ENCODE measurements around the gene WRAP53. TPM values are rescaled to one million over a fixed set of nuclear protein-coding genes. Genes with fewer than 3 reads are reported as not detected.

Gene WRAP53
- total RNA-seq, 1 donor from 2014 or later: 5.6 TPM

DNA sequence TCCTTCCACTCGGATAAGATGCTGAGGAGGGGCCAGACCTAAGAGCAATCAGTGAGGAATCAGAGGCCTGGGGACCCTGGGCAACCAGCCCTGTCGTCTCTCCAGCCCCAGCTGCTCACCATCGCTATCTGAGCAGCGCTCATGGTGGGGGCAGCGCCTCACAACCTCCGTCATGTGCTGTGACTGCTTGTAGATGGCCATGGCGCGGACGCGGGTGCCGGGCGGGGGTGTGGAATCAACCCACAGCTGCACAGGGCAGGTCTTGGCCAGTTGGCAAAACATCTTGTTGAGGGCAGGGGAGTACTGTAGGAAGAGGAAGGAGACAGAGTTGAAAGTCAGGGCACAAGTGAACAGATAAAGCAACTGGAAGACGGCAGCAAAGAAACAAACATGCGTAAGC lies 13.3 kb upstream of the WRAP53 start:
- intact Hi-C loops (cut with DNase I): no loop called here
- ATAC-seq (no peak), DNase-seq (ENCODE audit: missing footprints) (no peak)

DNA sequence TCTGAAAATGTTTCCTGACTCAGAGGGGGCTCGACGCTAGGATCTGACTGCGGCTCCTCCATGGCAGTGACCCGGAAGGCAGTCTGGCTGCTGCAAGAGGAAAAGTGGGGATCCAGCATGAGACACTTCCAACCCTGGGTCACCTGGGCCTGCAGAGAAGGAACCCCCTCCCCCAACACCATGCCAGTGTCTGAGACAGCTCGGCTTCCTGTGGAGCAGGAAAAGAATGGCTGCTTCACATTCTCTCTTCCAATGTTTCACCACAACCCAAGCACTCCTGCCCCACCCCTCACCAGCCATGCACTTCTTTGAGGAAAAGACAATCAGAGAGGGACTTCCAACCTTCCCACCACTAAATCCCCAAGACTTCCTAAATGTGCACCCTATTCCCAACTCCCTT lies 11.7 kb upstream of the WRAP53 start:
- intact Hi-C loops (cut with DNase I): no loop called here
- no peak for DNase-seq (ENCODE audit: missing footprints)
- ATAC-seq: no peak

DNA sequence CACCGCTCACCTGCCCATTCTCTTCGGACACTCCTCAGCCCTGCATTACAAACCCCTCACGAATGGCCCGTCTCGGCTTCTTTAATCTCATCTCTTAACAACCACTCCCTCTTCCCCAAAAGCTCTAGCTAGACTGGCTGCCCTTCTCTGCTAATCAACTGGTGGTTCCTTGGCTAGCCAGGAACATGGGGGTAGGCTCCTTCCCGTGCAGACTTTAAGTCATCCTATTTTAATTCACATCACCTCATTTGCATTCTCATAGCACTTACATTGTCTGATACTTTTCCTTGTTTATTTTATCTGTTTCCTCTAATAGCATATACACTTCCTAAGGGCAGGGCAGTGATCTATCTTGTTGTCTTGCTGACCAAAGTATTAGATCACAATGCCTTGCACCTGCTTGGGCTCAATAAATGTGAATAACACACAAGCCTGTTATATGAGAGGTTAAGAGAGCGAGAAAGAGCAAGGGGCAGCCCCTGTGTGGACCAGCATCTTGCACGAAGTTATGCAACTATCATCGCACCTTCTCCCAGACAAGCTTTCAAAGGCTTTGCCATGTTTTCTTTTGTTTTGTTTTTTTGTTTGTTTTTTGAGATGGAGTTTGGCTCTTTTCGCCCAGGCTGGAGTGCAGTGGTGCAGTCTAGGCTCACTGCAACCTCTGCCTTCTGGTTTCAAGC lies 10.7 kb upstream of the WRAP53 start:
- DNase-seq (ENCODE audit: missing footprints) (no peak), ATAC-seq (no peak)
- intact Hi-C loops (cut with DNase I): no loop called here

DNA sequence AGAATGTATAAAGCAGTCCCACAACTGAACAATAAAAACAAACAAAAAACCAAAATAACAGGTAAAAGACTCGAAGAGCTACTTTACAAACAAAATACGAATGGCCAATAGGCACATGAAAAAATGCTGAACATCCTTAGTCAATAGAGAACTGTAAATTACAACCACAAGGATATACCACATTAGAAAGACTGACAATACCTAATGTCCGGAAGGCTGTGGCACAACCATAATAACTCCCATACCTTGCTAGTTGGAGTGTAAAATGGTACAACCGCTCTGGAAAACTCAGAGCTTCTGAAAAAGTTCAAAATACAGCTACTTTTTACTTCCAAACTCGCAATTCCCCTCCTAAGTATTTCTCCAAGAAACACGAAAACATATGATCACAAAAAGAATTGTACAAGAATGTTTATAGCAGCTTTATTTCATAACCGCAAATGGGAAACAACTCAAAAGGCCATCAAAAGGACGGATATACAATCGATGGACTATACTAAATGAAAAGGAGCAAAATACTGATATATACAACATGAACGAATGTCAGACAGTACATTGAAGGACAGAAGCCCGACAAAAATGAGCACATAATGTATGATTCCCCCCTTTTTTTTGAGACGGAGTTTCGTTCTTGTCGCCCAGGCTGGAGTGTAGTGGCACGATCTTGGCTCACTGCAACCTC lies 3.3 kb upstream of the WRAP53 start:
- ATAC-seq: no peak
- DNase-seq (ENCODE audit: missing footprints): no peak
- intact Hi-C loops (cut with DNase I): loop anchor here (5.0 kb wide), 1 partner anchor 33 kb away; the partner anchor contains the start of gene ATP1B2

DNA sequence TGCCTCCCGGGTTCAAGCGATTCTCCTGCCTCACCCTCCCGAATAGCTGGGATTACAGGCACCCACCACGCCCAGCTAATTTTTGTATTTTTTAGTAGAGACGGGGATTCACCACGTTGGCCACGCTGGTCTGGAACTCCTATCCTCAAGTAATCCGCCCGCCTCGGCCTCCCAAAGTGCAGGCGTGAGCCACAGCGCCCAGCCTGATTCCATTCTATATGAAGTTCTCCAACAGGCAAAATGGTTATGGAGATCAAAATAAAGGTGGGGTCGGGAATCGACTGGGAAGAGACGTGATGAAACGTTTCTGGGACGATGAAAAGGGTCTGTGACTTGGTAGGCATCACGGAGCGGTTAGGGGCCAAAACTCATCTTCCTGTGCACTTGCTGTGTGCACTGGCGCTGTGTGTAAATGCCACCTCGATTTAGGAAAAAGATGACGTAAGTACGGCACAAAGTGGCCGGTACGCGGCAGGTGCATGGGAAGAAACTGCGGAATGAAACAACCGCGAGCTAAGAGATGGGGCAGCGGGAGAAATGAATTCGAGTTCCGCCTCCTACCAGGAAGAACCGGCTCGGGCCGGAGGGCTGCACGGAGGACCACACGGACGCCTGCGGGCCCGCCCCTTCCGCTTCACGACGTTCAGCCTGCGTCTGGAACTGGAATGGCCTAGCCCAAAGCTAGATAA lies 2.6 kb upstream of the WRAP53 start:
- intact Hi-C loops (cut with DNase I): loop anchor here (1.0 to 5.0 kb wide), 3 partner anchors 33 to 103 kb away; partner anchors contain the start of genes ATP1B2 and MPDU1
- DNase-seq (ENCODE audit: missing footprints) (peak; percentile 95), ATAC-seq (peak; percentile 79)

DNA sequence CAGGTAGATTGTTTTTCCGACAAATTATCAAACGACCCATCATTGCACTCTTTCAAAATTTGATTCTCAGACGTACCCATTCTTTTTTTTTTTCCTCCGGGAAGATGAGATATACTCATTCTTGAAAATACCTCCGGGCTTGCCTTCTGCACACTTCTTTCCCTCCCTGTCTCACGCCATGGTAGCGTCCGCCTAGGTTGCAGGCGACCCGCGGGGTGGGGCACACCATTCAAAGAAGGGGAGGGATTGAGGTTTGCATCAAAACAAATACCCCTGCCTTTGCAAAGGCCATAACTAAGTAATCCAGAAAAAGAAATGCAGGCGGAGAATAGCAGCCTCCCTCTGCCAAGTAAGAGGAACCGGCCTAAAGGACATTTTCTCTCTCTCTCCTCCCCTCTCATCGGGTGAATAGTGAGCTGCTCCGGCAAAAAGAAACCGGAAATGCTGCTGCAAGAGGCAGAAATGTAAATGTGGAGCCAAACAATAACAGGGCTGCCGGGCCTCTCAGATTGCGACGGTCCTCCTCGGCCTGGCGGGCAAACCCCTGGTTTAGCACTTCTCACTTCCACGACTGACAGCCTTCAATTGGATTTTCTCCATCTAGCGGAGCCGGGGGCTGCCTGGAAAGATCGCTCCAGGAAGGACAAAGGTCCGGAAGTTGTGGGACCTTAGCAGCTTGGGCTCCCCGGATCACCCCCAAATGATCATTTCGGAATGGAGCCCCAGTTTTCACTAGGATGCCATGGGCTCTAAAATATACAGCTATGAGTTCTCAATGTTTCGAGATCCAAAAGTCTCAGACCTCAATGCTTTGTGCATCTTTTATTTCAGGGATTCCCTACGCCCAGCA lies 1.8 kb upstream of the WRAP53 start:
- intact Hi-C loops (cut with DNase I): loop anchor here (1.0 to 5.0 kb wide), 3 partner anchors 34 to 104 kb away; partner anchors contain the start of genes ATP1B2 and MPDU1
- peak; percentile 63 for ATAC-seq
- DNase-seq (ENCODE audit: missing footprints): peak; percentile 89

DNA sequence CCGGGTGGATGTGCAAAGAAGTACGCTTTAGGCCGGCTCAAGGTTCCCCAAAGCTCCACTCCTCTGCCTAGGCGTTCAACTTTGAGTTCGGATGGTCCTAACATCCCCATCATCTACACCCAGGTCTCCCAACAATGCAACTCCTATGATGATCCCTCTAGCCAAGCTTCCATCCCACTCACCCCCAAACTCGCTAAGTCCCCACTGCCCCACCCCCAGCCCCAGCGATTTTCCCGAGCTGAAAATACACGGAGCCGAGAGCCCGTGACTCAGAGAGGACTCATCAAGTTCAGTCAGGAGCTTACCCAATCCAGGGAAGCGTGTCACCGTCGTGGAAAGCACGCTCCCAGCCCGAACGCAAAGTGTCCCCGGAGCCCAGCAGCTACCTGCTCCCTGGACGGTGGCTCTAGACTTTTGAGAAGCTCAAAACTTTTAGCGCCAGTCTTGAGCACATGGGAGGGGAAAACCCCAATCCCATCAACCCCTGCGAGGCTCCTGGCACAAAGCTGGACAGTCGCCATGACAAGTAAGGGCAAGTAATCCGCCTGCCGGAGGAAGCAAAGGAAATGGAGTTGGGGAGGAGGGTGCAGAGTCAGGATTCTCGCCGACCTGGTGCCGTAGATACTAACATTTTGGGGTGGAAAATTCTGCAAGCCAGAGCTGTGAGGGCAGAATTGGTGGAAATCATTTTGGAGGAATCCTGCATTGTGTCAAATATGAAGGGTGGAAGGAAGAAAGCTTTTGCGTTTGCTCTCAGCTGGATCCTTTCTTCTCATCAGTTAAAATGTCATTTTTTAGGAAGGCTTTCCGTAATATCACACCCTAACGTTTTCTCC lies 987 bp upstream of the WRAP53 start, which contains the start of gene TP53:
TSS of gene TP53 (minus strand) at position 419 of the 836 bp plus-strand sequence. CDS start 10,896 bp downstream, outside the sequence.
- ATAC-seq: peak; percentile 79
- peak; percentile 90 for DNase-seq (ENCODE audit: missing footprints)
- intact Hi-C loops (cut with DNase I): loop anchor here (2.0 to 5.0 kb wide), 2 partner anchors 35 to 104 kb away; partner anchors contain the start of genes ATP1B2 and MPDU1

DNA sequence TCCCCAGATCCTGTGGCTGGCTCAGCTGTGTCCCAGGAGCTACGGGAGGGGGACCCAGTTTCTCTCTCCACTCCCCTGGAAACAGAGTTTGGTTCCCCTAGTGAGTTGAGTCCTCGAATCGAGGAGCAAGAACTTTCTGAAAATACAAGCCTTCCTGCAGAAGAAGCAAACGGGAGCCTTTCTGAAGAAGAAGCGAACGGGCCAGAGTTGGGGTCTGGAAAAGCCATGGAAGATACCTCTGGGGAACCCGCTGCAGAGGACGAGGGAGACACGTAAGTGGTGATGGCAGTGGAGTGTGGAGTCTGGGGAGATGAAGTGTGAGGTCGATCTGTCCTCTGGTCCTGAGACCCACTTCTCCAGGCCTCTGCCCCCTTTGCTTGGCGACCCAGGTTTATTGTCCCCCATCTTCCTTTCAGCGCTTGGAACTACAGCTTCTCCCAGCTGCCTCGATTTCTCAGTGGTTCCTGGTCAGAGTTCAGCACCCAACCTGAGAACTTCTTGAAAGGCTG lies 585 bp downstream of the WRAP53 start:
- ATAC-seq: no peak
- DNase-seq (ENCODE audit: missing footprints): no peak
- intact Hi-C loops (cut with DNase I): loop anchor here (1.0 to 5.0 kb wide), 2 partner anchors 37 to 74 kb away; partner anchors contain the start of gene ATP1B2

DNA sequence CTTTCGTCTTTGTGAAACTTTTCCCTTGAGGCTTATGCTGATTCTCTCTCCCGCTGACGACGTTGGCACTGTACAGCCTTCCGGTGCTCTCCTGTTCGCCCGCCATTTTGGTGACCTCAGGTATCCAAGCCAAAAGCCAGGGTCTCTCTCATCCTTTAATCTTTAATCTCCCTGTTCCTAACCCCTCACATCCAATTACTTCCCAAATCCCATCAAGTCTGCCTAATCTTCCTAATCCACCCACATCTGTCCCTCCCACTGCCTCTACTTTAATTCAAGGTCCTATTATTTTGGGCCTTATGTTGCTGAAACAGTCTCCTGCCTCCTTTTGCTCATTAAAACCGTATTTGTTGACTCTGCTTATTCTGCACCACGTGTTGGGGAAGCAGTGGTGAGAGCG lies 7.3 kb downstream of the WRAP53 start:
- intact Hi-C loops (cut with DNase I): no loop called here
- no peak for ATAC-seq
- no peak for DNase-seq (ENCODE audit: missing footprints)

DNA sequence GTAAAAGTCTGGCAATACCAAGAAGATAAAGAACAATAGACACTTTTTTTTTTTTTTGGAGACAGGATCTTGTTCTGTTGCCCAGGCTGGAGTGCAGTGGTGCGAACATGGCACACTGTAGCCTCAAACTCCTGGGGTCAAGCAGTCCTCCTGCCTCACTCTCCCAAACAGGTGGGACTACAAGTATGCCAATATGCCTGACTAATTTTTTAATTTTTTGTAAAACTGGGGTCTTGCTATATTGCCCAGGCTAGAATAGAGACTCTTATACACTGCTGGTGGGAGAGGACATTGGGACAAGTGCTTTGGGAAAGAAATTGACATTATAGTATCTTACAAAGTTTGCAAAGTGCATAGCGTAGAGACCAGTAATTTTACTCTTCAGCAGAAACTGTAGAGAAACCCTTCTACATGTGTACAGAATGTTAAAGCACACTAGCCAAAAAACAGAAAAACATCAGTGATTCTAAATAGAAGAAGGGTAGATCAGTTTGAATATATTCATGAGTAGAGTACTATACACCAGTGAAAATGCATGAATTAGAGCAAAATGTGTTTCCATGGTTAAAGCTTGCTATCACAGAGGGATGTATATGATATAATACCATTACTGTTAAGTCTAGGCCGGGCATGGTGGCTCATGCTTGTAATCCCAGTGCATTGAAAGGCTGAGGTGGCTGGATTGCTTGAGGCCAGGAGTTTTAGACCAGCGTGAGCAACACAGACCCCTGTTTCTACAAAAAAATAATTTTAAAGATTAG lies 9.7 kb downstream of the WRAP53 start:
- DNase-seq (ENCODE audit: missing footprints) (no peak), ATAC-seq (no peak)
- intact Hi-C loops (cut with DNase I): no loop called here

DNA sequence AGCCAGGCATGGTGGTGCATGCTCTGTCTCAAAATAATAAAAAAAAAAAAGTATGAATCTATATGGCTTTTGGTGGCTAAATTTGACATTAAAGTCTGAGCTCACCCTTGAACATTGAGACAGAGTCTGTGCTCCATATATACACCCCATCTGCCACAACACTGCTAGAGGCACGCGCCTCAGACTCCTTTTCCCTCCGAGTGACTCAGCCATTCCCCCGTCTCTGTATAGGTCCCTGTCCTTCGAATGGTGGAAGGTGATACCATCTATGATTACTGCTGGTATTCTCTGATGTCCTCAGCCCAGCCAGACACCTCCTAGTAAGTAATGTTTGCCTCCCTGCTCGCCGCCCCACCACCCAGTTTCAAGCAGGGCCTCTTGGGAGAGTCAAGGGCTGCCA lies 12.2 kb downstream of the WRAP53 start:
- DNase-seq (ENCODE audit: missing footprints) (no peak), ATAC-seq (no peak)
- intact Hi-C loops (cut with DNase I): no loop called here

DNA sequence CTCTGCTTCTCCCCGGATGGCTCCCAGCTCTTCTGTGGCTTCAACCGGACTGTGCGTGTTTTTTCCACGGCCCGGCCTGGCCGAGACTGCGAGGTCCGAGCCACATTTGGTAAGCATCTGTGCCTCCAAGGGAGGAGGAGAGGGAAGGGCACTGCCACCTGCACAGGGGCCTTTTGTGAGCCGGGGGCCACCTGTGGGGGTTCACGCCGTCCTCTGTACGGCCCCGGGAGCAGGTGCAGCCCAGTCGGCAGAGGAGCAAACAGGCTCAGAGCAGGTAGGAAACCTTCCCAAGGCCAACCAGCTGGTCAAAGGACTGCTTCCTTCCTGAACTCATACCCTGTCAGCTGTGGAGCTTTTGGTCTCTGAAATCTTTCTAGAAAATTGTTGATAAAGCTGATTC lies 13.4 kb downstream of the WRAP53 start:
- intact Hi-C loops (cut with DNase I): no loop called here
- ATAC-seq (no peak), DNase-seq (ENCODE audit: missing footprints) (no peak)

DNA sequence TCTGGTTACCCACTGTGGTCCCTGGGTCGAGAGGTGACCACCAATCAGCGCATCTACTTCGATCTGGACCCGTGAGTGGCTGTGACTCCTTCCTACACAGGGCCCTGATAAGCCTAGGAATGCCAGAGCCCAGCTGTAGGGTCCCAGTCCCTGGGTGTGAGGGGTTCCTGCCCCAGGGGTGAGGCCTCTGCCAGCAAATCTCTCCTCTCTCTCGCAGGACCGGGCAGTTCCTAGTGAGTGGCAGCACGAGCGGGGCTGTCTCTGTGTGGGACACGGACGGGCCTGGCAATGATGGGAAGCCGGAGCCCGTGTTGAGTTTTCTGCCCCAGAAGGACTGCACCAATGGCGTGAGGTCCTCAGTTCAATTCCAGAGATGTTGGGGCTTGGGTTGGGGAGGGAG lies 14.5 kb downstream of the WRAP53 start:
- no peak for DNase-seq (ENCODE audit: missing footprints)
- no peak for ATAC-seq
- intact Hi-C loops (cut with DNase I): no loop called here

DNA sequence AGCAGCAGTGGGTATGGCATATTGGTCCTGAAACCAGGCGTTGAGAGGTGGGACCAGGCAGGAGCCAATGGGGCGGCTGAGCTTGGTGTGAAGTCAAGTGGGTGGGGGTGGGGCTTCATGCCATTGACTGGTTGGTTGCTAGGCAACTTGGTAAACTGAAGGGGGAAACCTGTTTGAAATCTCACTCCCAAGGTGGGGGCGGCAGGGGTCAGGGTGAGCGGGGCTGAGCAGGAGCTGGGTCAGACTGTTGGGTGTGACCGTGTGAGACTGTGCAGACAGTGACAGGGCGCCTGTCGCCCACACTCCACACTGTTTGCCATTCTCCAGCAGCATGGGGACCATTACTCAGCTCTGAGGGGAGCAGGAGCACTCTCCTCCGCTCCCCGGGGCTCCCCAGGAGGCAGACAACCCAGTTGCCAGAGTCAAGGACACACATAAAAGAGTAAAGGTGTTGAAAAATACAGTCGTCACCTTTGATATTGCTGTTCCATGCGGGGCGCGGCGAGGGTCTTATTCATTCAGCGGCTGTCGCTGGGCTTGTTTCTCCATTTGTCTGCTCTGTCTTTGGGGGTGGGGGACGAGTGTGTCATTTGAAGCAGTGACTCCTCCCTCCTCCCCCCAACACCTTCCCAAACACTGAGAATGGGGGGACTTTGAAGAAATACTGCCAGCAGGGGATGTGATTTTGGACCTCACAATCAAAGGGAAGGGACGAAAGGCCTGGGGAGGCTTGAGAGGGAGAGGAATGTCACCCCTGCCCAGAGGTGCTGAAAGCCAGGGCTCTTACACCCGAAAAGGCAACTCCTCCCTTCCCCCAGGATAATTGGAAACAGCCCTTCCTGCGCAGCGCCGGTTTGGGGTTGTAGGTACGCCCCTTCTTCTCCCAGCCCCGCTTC lies 15.6 kb downstream of the WRAP53 start:
- ATAC-seq (peak; percentile 45), DNase-seq (ENCODE audit: missing footprints) (no peak)
- intact Hi-C loops (cut with DNase I): no loop called here

DNA sequence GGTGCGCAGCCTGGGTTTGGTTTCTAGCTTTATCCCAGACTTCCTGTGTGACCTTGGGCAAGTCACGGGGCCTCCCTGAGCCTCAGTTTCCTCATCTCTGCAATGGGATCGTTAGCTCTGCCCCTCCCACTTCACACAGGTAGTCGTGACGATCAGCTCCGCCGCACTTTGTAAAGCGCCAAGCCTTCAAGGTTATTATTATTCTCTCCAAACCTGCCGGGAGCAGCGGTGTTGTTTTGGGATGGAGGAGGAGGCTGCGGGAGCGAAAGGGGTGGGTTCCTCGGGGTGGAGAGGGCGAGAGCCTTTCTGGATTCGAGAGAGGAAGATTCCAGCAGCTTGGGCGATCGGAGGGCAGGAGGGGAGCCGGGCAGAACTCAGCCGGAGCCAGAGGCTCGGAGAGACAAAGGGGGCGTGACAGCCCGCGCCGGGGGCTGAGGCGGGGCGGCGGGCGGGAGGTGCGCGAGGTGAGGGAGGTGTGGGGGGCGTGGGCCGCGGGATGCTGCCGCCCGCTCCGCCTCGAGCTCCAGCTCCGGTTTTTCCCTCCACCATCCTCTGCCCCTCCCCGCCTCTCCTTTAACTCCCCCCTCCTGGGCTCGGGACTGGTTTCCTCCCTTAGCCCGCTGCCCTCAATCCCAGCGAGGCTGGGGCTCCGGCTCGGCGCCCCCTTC lies 16.5 kb downstream of the WRAP53 start, which contains the start of gene EFNB3:
TSS of gene EFNB3 (plus strand) at position 602 of the 668 bp plus-strand sequence. CDS start 397 bp downstream, outside the sequence.
- no peak for ATAC-seq
- intact Hi-C loops (cut with DNase I): no loop called here
- DNase-seq (ENCODE audit: missing footprints): no peak

Measured in Right ventricle myocardium inferior (tissue), 1 donor.